NCI-H226 (cell line): Measurements from ENCODE around the gene CHPF2.

ENCODE experiments used
- DNase-seq: peaks from one replicate; pipeline ENCODE4 v3.0.0-alpha.2; 2015

Gene CHPF2

DNA sequence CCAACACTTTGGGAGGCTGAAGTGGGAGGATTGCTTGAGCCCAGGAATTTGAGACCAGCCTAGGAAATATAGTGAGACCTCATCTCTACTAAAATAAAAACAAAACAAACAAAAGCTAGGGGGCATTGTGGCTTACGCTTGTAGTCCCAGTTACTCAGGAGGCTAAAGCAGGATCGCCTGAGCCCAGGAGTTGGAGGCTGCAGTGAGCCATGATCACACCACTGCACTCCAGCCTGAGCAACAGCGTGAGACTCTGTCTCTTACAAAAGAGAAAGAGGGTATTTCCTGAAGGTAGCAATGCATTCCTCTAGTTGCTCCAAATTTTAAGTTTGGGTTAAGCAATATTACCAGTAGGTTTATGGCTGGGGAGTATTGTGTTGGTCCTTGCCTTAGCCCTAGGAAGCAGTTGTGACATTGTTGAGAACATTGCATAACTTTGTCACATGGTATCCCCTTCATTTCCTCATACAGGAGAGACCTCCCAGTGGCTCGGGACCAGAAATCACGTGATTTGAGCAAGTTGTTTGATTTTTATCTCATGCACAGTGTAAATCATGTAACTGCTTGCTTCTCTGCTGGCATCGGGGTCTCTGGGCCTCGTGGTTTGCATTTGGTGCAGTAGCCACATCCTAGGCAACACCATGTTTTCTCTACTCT is 39.5 kb downstream of the CHPF2 start:
- DNase-seq, result no peak

DNA sequence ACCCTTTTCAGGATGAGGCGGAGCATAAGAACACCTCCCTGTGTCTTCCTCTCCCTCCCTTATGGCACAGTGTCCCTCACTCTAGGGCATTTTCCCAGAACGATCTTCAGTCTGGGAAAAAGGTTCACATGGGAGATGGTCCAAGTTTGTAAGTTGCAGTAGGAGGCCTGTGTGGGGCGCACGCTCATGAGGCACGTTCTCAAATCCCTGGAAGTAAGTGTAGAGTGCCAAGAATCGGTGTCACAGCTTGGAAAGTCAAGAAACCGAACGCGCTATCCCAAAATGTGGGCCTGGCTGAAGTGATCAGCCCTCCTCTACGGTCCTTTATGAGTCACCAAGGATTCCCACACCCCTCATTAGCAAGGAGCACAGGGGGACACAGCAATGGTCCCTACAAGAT is 40.1 kb downstream of the CHPF2 start:
- DNase-seq, result no peak

DNA sequence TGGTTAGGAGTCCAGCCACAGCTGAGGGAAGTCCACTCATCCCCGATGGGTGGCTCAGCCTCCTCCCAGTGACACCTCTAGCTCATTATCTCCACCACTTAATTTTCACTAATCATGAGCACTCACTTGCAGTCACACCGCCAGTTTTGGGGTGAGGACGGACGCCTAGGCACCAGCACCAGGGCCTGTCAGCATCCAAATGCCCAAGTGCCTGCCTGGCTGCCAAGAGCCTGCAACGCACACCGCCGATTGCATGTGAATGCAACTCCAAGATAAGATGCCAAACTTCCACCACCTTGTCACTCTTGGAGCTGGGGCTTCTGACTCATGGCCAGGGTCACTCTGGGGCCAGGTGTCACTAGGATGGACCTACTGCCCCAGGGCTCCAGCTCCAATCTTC is 40.6 kb downstream of the CHPF2 start:
- no peak for DNase-seq

DNA sequence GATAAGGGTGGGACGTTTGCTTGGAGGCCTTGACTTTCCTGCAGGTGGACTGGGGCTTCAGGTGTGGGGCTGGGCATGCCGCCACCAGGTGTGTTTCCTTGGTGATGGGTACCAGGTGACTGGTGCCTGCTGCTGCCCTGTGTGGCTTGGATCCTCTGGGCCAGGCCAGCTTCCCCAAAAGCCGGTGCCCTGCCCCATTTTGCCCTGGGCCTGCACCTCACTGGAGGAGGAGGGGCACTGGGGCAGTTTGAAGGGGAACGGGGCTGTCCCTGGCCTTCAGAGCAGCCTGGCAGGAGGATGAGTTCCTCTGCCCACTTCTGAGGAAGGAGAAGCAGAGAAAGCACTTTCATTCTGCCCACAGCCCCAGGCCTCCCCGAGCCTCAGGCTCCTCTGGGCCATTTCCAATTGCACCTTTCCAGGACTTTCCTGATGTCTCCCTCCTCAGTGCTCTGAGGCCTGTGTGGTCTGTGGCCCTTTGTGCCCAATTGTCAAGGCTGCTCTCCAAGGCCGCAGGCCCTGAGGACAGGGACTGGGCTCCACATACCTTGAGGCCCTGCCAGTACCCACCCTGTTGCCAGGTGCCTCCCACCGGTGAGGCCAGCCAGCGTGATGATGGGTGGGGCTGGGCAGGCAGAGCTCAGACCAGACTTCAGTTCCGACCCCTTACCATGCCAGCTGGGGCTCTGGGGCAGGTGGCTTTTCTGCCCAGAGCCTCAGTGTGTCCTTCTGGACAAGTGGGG is 41.5 kb downstream of the CHPF2 start:
- DNase-seq, result no peak

DNA sequence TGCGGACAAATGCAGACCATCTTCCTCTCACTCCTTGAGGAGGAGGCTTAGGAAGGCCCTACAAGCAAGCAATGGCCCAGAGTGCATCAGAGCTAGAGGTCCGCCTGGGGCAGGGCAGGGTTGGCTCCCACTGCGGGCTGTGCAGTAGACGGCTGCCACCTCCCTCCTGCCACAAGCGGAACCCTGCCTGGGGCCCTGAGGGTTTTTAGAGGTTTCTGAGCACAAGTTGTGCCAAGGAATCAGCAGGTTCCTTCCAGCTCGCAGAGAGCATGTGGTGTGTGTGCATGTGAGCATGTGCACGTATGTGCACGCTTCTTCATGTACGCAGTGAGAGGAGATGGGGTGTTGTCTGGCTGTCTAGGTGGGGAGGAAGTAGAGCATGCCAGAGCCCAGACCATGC is 42.1 kb downstream of the CHPF2 start:
- DNase-seq, result no peak

GRCh38 chr7:151274936-151275812 is 42.9 kb downstream of the CHPF2 start:
- DNase-seq, result no peak

DNA sequence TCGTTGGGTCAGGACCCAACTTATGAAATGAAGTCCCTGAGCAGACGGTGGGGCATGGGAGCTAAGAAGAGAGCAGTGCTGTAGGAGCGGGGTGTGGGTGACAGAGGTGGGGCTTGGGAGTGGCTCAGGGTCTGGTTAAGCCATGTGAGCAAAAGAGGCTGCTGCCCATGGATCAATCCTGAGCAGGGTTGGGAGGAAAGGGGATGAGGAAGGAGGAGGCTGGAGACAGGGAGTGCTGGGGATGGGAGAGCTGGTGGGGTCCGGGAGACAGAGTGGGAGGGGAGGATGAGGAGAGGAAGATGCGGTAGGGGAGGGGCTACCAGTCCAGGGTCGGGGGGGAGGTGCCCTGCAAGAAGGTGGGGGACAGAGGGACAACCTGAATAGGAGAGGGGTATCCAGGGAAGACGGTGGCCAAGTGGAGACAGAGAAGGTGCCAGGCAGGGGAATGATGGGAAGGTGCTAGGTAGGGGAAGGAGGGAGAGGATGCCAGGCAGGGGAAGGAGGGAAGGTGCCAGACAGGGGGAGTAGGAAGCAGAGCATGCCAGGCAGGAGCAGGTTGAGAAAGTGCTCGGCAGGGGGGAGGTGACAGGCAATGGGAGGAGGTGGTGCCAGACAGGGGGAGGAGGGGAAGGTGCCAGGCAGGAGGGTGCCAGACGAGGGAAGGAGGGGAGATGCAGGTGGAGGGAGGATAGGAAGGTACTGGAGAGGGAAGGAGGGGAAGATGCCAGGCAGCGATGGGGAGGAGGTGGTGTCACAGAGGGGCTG is 43.7 kb downstream of the CHPF2 start:
- DNase-seq, result no peak

- peak; percentile 47 for DNase-seq
Measured at GRCh38 chr7:151276666-151277590, 44.6 kb downstream of the CHPF2 start.

- no peak for DNase-seq
Measured at GRCh38 chr7:151277631-151278030, 45.3 kb downstream of the CHPF2 start.

GRCh38 chr7:151278949-151279348 is 46.7 kb downstream of the CHPF2 start:
- DNase-seq, result no peak

DNA sequence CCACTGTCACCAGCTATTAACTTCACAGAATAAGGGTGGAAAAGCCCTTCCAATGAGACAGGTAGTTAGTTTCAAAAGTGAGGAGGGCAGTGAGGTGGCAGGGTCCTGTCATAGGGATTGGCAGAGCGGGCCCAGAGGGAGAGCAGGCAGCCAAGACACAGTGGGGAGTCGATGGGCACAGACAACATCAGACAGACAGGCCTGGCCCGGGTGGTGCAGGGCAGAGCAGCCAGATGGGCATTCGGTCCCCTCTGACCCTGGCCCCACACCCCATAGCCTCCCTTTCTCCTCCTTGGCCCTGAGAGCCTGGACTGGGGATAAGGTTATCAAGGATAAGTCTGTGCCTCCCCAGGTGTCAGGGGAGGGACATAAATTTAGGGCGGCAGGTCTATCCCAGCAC is 47.6 kb downstream of the CHPF2 start:
- DNase-seq, result no peak

DNA sequence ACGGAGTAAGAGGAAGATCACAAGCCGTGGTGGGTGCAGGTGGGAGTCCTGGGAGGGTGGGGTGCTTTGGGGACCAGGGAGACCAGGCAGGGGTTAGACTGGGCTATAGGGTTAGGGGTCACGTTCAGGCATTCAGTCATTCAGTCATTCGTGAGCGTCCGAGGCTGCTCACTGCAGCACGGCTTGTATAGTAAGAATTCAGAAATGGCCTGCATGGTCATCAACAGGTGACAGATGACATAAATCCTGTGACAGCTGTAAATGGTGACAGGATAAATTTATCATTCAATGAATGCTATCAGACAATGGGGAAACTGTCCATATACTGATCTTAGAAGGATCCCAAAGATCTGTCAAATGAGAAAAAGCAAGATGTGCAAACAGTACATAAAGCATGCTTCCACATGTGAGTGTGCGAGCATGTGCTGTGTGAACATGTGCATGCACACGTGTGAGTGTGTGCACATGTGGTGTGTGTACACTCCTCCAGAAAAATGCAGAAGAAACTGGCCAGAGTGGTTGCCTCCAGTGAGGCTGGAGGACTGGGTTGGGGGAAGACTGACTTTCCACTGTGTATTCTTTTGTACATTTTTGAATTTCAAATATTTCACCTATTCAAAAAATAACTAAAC is 48.2 kb downstream of the CHPF2 start:
- DNase-seq, result no peak

GRCh38 chr7:151281686-151282085 is 49.4 kb downstream of the CHPF2 start:
- no peak for DNase-seq

GRCh38 chr7:151282111-151282510 is 49.8 kb downstream of the CHPF2 start:
- DNase-seq, result no peak

GRCh38 chr7:151283302-151283701 is 51.0 kb downstream of the CHPF2 start:
- DNase-seq, result no peak

GRCh38 chr7:151286148-151286547 is 53.9 kb downstream of the CHPF2 start:
- DNase-seq, result no peak
